Natural killer cell (primary cell): Measurements from ENCODE around the gene ZYG11A. TPM values are rescaled to one million over a fixed set of nuclear protein-coding genes. Genes with fewer than 3 reads are reported as not detected.

Source experiments
- ATAC-seq, 3 donors: fragments of 150-1000 bp in 2 of 3; fragments of 200-7000 bp in 1 of 3; cut with Tn5 transposase; 1 replicate in 1 of 3; 2 replicates in 2 of 3; pipeline ENCODE4 v1.10.0; 2021; ENCODE audit warnings: mild to moderate bottlenecking in 2 of 3, moderate library complexity in 2 of 3
- DNase-seq, 2 donors: peaks; one replicate each; pipeline versions ENCODE4 v3.0.0 to v3.0.0-alpha.2; 2013 to 2021; ENCODE audit warnings: mixed read lengths in 1 of 2
- H3K27ac ChIP-seq: one replicate; pipeline ENCODE4 v1.5.1; 2013; ENCODE audit warnings: mild to moderate bottlenecking, low read length
- H3K27me3 ChIP-seq: one replicate; pipeline ENCODE4 v1.6.1; 2013; ENCODE audit warnings: low read length; ENCODE audit not compliant: control insufficient read depth, insufficient read depth
- H3K36me3 ChIP-seq: one replicate; pipeline ENCODE4 v1.6.1; 2013; ENCODE audit warnings: low read length; ENCODE audit not compliant: control insufficient read depth, insufficient read depth
- H3K4me1 ChIP-seq: one replicate; pipeline ENCODE4 v1.6.1; 2013; ENCODE audit warnings: low read length; ENCODE audit not compliant: control insufficient read depth, insufficient read depth
- H3K4me3 ChIP-seq: one replicate; pipeline ENCODE4 v1.5.1; 2013; ENCODE audit warnings: low read length
- H3K9me3 ChIP-seq: one replicate; pipeline ENCODE4 v1.6.1; 2013; ENCODE audit warnings: low read length; ENCODE audit not compliant: control insufficient read depth, insufficient read depth
- H3K27ac Mint-ChIP-seq, 2 donors: one replicate each; pipeline ENCODE4 v1.8.0; 2022; ENCODE audit warnings: mild to moderate bottlenecking in 2 of 2, mixed read lengths in 2 of 2, moderate library complexity in 1 of 2
- H3K27me3 Mint-ChIP-seq, 2 donors: one replicate each; pipeline ENCODE4 v1.8.0; 2022; ENCODE audit warnings: low read depth in 2 of 2, mixed read lengths in 2 of 2
- H3K36me3 Mint-ChIP-seq: one replicate; pipeline ENCODE4 v1.8.0; 2022; ENCODE audit warnings: mixed read lengths
- H3K4me1 Mint-ChIP-seq, 2 donors: one replicate each; pipeline ENCODE4 v1.8.0; 2022; ENCODE audit warnings: mixed read lengths in 2 of 2
- H3K4me3 Mint-ChIP-seq: one replicate; pipeline ENCODE4 v1.8.0; 2022; ENCODE audit warnings: mild to moderate bottlenecking, moderate library complexity, mixed read lengths
- H3K9me3 Mint-ChIP-seq, 2 donors: one replicate each; pipeline ENCODE4 v1.8.0; 2022; ENCODE audit warnings: mixed read lengths in 2 of 2
- CTCF ChIP-seq: fragments of 200-600 bp; IDR thresholded peaks from one replicate; pipeline ENCODE4 v1.8.0; 2022; ENCODE audit warnings: antibody characterized with exemption
- WGBS: methylation state at CpG from one replicate; pipeline ENCODE4 v1.1.7; 2013; ENCODE audit warnings: missing lambda C conversion rate; ENCODE audit not compliant: insufficient coverage; 5-methylcytosine and 5-hydroxymethylcytosine counted together
- intact Hi-C: fragments of 100-400 bp; cut with micrococcal nuclease; formaldehyde crosslinking; loops from one replicate; pipeline ENCODE4 v1.14.2; 2022
- total RNA-seq, 4 donors: library from RNA; stranded (reverse); fragments of 120-200 nt in 1 of 4; gene quantifications; one replicate each; pipeline versions ENCODE4 v1.2.3 to v1.2.4, GENCODE V29; 2013 to 2022

Gene ZYG11A
- total RNA-seq, 3 donors from 2014 or later (not counting 1 experiment from before 2014, with no cell fraction given), result 0.58 TPM; not detected in 2

GRCh38 chr1:52900402-52900801, 57.8 kb downstream of the ZYG11A start:
- no peaks in the 10 kb centered on the region for H3K27me3 Mint-ChIP-seq
- no peak for TF ChIP-seq CTCF
- no peaks in the 10 kb centered on the region for H3K9me3 Mint-ChIP-seq
- Histone ChIP-seq H3K27me3 (no peaks in the 10 kb centered on the region), H3K36me3 (peaks cover 3% of the 10 kb centered on the region), H3K4me1 (no peaks in the 10 kb centered on the region), H3K9me3 (no peaks in the 10 kb centered on the region), H3K4me3 (no peak overlapping the region), H3K27ac (no peak overlapping the region)
- DNase-seq (no peak), ATAC-seq (no peak)
- intact Hi-C loops, result no loop called here
- H3K4me3 Mint-ChIP-seq, result no peak overlapping the region
- WGBS, result 100% methylated on average over 1 of the region's 2 CpGs
- no peaks in the 10 kb centered on the region for H3K4me1 Mint-ChIP-seq
- no peaks in the 10 kb centered on the region for H3K36me3 Mint-ChIP-seq
- no peak overlapping the region for H3K27ac Mint-ChIP-seq

GRCh38 chr1:52901384-52901783, 58.8 kb downstream of the ZYG11A start:
- no peaks in the 10 kb centered on the region for H3K9me3 ChIP-seq
- TF ChIP-seq CTCF, result no peak
- Mint-ChIP-seq H3K4me3 (no peak overlapping the region), H3K36me3 (no peaks in the 10 kb centered on the region), H3K4me1 (no peaks in the 10 kb centered on the region), H3K27ac (no peak overlapping the region), H3K27me3 (no peaks in the 10 kb centered on the region), H3K9me3 (no peaks in the 10 kb centered on the region)
- 100% methylated on average over 1 of the region's 1 CpG for WGBS
- no peak for DNase-seq
- no peak overlapping the region for H3K27ac ChIP-seq
- no peak overlapping the region for H3K4me3 ChIP-seq
- no peaks in the 10 kb centered on the region for H3K4me1 ChIP-seq
- no peaks in the 10 kb centered on the region for H3K27me3 ChIP-seq
- intact Hi-C loops, result no loop called here
- peaks cover 2% of the 10 kb centered on the region for H3K36me3 ChIP-seq
- ATAC-seq, result no peak

- ATAC-seq (no peak), DNase-seq (no peak)
- H3K9me3 Mint-ChIP-seq, result no peaks in the 10 kb centered on the region
- Histone ChIP-seq H3K27me3 (no peaks in the 10 kb centered on the region), H3K27ac (no peak overlapping the region), H3K4me3 (no peak overlapping the region), H3K9me3 (no peaks in the 10 kb centered on the region), H3K36me3 (peaks cover 5% of the 10 kb centered on the region), H3K4me1 (no peaks in the 10 kb centered on the region)
- H3K27ac Mint-ChIP-seq, result no peak overlapping the region
- no peaks in the 10 kb centered on the region for H3K4me1 Mint-ChIP-seq
- no peak overlapping the region for H3K4me3 Mint-ChIP-seq
- no peak for TF ChIP-seq CTCF
- WGBS, result 95% methylated on average over 13 of the region's 13 CpGs
- H3K27me3 Mint-ChIP-seq, result no peaks in the 10 kb centered on the region
- intact Hi-C loops, result no loop called here
- H3K36me3 Mint-ChIP-seq, result no peaks in the 10 kb centered on the region
Measured at GRCh38 chr1:52904208-52904926, 61.8 kb downstream of the ZYG11A start.
